Measurements from ENCODE around the gene RBM26.

GRCh38 chr13:79432992-79433391 lies 26.9 kb upstream of the RBM26 start:
- TF ChIP-seq CTCF (conservative IDR thresholded peaks at IDR 0.05; ENCODE audit: low read depth in 2 of 2) (no peak), JUNB (IDR thresholded peaks at IDR 0.05; ENCODE audit: unreplicated experiment) (no peak), EZH2phosphoT487 (IDR thresholded peaks at IDR 0.05; ENCODE audit: unreplicated experiment) (no peak), CREB1 (CRISPR knock-in tag; IDR thresholded peaks at IDR 0.05; ENCODE audit: low read depth) (no peak), POLR2AphosphoS5 (IDR thresholded peaks at IDR 0.05; ENCODE audit: low read depth) (no peak), EZH2 (IDR thresholded peaks at IDR 0.05; ENCODE audit: low read depth, unreplicated experiment) (no peak), REST (IDR thresholded peaks at IDR 0.05; ENCODE audit: unreplicated experiment) (no peak), ZNF114 (CRISPR knock-in tag; IDR thresholded peaks at IDR 0.05) (no peak)

Data from GM23338 (cell line).